Measurements from ENCODE around the gene MBL2.
A peak's percentile ranks its signal among the peaks of the same experiment; 100 is the strongest.

The MBL2 gene

DNA sequence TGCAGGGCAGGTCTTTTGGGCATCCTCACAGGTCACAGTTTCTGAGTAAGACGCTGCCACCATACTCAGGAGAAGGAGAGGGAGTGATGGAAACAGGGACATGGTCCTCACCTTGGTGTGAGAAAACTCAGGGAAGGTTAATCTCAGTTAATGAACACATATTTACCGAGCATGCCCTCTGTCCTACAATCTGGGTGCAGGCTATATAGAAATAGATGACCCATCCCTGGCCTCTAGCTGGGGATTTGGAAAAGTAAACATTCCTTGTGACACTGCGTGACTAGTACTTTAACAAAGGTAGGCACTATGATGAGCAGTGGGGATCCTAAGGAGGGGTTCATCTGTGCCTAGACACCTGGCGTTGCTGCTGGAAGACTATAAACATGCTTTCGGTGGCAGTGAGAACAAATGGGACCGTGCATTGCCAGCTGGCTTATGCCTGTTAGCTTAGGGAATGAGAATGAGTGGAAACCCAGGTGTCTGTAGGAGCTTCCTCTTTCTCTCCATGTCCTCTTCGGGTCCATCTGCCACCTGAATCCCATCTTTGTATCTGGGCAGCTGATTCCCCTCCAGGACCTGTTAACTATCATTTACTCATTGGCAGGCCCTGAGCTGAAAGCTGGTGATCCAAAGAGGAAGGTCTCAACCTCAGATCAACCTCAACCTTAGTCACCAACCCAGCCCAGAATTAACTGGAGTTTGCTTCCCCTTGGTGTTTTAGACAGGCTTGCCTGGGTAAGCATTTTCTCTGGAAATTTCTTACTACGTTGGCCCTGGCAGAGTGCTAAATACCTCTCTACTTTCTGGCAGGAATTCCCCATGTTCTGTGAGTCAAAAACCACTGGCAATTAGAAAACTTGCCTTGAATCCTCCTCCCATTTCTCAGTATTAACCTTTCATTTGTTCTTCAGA lies 794 bp downstream of the MBL2 start:
- no peak for DNase-seq

DNA sequence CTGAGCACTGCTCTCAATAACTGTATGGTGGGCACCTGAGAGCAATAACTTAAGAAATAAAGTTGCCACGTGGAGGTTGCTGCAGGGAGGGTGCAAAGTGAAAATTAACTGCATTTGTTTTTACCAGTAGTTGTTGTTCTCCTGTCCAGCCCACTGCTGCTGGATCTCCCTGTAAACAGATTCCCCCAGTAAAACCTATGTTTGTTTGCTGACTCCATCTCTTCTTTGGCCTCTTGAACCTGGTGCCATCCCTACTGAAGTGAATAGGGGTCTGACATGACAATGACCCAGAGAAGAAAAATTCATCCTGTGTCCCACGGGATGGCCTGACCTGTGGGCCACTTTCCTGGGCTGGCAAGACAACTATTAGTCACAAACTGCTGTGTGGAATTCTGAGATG lies 1.7 kb downstream of the MBL2 start:
- no peak for DNase-seq

DNA sequence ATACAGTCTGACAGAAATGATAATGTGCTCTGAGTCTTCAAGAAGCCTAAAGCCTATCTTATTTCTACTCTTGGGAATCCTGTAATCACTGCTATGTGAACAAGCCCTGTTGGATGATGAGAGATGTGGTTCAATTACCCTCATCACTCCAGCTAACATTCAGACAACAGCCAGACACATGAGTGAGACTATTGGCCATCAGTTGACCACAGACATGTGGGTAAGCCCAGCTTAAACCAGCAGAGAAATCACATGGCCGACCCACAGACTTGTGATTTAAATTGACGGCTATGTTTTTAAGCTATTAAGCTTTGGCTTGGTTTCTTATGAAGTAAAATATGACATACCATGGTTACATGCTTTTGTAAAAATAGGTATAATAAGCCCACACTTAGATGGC lies 2.6 kb downstream of the MBL2 start:
- DNase-seq = no peak

DNA sequence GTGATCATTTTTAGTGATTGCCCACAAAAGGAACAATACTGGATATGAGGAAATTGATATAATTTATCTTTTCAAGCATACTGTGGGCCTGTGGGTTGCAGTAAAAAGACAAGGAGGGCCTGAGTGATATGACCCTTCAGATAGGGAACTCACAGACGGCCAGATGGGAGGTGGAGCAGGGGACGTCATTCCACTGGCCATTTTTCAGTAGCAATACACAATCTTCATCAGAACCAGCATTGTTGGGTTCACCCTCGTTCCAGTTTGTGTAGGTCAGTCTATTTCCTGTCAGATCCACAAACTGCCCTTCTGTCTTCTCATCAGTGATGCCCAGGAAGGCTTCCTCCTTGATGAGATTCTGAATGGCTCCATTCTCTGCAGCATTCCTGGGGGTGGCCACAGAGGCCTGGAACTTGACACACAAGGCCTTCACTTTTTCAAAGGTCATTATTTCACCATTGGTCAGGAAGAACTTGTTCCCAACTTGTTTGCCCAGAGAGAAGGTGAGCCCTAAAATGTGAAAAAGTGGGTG lies 4.5 kb downstream of the MBL2 start:
- DNase-seq = no peak

DNA sequence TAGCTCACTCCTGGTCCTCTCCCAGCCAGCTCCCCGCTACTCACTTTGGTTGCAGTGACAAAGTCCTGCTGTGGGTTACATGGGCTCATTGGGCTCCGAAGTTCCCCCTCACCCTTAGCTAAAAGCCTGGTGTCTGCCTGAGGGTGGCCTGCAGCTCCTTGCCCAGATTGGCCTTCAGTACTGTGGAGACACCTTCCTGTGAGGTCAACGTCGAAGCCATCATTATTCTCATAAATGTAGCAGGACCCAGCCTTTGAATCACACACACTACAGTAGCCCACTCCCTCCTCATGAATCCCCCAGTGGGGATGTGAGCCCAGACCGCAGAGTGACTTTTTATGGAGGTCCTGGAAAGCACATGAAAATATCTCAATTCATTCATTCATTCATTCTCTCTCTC lies 10.5 kb downstream of the MBL2 start:
- no peak for DNase-seq

DNA sequence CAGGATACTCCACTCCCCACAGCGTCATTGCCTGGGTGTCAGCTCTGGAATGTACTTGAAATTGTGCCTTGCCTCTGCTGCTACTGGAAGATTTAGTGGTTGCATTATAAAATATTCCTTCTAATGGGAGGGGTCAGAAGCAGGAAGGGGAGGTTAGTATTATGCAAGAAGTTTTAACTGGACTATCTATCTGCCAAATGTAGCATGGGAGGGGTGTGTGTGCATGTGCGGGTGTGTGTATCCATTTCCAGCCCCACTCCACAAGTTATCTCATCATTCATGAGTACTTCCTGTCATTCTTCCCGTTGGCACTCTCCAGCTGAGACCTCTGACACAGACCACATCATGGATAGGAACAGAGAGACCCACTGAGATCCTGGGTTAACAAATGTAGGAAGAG lies 13.4 kb downstream of the MBL2 start:
- no peak for DNase-seq

DNA sequence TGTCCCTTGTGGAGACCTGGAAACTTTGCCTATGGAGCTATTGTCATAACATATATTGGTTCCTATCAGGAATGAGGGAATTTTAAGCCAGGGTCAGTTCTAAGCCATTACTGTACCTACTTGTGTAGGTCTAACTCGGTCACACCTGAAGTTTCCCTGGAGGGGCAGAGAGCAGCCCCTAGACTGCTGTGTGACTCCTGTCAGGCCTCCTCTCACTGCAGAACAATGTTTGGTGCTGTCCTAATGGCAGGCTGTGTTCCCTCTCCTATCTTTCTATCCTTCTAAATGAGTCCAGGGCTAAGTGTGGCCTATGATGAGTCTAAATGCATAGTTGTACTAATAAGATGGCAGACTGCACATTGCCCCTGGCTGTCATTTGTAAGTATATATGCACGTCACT lies 14.2 kb downstream of the MBL2 start:
- DNase-seq = no peak

DNA sequence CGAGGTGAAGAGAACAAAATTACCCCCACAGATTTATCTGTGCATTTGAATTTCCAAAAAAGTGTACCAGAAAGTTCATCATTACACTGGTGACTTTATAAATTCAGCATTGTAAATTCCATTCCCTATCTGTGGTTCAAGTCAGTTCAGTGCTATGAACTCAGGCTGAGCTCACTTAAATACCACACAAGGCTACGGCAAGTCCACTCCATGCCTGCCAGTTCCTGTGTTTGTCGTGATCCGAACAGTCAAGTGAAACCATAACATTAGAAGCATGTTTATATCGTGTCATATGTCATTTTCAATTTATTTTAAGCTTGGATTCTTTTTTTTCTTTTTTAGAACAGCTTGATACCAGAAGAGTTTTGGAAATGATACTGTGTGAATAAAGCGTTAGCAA lies 14.8 kb downstream of the MBL2 start:
- no peak for DNase-seq

DNA sequence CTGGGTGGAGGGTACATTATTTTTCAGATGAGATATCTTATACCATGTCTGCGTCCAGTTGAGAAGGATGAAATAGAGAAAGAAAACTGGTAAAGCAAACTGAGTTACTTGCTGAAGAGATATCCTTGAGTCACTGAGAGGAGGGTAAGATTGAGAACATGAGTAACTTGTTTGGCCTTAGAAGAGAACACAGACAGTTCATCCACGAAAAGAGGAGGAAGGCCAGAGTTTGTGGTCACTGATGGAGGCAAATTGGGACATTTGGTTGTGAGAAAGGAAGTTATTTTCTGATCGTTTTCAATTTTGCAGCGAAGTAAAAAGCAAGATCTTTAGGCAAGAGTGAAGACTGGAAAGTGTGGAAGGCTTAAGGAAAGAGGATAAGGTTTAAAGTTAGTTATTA lies 15.6 kb downstream of the MBL2 start:
- no peak for DNase-seq

DNA sequence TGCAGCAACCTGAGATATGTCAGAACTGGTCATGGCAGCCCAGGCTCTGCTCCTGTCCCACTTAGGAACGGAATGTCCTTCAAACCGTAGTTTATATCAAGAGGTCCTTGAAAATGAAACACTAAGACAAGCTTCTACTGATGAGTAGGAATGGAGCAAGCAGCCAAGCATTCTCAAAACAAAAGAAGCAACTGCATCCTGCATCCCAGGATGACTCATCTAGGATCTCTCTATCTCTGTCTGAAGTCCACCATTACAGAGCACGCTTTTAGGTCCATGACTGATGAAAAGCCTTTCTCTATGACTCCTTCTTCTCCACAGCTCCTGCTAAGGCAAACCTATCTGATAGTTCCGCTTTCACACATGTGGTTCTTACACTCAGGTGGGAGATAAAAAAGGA lies 16.3 kb downstream of the MBL2 start:
- DNase-seq = no peak

DNA sequence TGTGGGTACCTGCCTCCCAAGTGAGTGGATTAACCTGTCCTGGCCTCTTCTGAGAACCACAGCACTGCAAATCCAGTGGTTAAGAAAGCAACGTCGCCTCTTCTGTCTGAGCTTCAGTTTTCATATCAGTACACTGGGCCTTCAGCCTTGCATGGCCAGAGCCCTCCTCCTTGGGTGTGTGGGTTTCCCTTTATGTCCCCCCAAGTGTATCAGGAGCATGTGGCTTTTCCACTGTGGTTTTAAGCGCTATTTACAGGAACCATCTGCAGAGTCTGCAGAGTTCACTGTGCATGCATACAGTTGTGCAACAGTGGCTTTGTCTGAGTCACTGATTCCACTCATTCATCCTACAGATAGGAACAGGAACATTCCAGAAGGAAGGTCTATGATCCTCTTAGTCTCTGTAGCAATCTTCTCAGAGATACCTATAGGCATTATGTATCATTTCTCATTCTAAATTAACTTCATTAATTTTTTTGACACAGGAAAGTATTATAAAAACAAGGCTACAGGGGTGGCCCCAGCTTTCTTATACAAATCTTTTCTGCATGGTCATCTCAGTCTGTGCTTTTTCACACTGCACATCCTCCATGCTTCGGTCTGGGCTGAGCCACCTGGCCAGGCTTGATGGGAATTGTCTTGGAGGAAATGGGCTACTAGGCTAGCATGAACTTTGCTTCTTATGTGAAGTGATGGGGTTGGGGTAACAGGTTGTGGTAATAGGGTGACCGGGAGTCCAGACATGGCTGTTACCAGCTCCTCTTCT lies 17.1 kb downstream of the MBL2 start:
- no peak for DNase-seq

DNA sequence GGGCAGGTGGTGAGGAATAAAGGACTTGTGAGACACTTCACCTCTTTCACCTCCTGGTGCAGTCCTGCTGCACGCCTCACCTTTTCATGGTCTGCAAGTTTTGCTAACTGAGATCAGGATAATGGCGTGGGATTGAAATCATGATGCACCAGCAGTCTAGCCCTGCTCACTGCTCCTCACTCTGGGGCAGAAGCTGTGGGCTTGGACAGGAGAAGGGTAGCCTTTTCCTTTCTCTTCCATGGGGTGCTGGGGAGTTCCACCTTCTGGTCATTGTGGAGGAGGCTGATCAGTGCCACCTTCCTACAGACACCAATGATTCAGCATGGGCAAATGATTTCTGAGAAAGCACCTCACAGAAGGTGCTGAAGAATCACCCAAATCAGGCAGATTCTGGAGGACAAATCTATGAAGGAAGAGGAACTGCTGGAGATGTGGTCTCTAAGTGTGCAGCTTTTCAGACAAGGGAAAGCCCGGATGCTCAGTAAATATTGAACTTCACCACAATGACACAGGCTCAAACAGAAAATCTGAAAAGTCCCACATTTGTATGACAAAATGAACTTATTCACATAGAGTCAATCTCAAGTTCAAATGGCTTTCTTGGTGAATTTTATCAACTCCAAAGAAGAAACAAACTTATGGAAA lies 19.7 kb downstream of the MBL2 start:
- DNase-seq = no peak

DNA sequence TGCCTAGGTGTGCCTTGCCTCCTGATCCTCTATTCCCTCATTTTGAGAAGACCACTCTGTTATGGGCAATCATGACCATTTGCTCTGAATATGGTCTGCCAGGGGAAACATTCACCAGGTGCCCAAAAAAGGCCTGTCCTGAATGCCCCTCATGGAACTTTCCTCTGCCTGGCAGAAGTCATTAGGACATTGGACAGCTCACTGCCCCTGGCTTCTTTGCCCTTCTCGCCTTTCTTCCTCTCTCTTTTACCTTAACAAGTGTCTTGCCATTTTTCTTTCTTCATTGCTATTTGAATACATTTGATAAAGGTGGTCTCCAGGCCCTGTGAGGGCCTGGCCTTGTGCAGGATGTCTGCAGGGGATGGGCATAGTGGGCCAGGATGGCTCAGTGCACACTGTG lies 20.3 kb downstream of the MBL2 start:
- no peak for DNase-seq

DNA sequence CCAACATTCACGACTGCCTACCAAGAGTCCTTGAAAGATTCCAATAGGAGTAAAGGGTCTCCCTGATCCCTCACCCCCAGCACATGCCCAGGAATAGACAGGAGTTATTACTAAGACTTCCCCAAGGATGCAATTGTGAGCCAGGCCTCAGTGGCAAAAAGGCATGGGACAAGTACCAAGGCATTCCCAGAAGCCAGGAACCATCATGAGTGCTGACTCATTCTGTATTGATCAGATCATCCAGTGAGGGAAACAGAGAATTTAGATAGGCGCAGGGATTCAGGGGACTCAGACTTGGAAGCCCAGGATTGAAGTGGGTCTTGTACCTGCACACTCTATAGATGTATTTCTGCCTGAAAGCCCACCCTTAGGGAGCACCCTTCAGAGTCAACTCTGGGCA lies 21.2 kb downstream of the MBL2 start:
- no peak for DNase-seq

DNA sequence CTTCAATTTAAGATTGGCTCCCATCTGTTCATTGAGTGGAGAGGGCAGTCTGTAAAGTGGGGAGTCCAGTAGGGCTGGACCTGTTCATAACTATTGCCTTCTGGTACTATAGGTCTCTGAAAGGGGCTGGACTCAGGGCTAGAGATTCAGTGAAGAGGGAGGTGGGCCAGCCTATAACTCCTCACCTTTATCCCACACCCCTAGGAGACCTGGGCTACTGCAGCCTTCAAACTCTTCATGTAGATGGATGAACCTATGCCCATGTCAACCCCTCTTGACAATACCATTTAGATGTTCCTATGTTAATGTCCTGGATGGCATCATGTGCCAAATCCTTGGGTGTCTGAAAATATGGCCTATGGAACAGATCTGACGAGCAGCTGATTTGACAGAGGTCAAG lies 22.0 kb downstream of the MBL2 start:
- no peak for DNase-seq

DNA sequence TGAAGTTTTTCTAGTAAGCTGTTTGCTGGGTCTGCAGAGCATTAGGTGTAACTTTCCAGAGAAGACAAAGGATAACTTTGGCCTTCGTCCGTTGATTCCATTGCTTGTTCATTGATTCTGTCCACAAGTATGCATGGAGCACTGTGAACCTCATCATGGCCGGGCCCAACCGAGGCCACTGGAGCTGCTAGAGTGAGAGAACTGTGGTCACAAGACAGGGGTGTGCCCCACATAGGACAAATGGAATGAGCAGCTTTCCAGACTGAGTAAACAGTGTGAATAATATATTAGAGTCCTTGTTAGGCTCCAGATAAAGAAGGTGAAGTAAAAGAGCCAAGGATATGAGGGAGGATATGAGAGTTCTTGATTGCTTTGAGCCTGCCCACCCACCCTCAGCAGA lies 24.9 kb downstream of the MBL2 start:
- DNase-seq = no peak

DNA sequence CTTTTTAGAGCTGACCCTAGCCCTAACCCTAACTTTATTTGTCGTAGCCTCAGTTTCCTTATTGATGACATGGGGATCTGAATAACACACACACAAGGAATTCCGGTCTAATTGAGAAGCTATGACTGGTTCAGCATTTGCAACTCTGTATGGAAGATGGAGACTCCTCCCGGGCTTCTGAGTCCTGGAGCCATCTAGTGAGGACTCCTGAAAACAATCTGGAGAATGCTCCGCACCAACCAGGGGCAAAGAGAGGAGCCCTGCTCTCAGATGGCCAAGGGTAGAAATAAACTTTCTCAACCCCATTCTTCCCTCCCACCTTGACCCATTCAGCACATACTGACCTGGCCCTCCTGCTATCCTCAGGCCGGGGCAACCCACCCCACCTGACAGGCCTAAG lies 26.4 kb downstream of the MBL2 start:
- DNase-seq = no peak

DNA sequence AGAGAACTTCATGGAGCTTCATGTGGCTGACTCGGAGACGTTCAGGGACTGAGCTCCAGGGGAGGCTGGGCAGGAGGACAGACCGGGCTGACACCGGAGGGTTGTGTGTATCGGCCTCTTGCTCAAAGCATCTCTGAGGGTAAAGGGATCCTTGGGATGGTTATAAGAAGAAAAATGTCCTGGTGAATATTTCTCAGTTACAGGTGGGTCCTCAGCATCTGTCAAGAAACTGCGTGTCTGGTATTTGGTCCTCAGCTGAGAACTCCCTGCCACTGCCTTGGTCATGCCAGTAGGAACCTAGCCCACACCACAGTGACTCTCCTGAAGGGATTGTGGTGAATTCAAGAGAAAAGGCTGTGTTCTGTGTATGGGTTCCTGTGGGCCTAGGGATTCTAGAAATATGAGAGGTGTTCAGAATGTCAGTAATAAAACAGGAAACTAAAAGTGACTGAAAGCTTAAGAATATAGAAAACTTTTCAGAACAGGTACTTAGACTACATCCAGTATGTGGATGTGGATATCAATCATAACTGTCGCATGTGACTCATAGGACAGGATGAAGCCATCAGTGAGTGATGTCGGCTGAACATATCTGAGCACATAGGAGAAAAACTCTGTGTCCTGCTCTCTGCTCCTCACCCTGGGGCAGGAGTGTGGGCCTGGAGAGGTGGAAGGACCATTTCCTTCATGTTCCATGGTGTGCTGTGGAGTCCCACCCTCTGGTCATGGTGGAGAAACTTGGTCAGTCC lies 28.4 kb downstream of the MBL2 start:
- no peak for DNase-seq

DNA sequence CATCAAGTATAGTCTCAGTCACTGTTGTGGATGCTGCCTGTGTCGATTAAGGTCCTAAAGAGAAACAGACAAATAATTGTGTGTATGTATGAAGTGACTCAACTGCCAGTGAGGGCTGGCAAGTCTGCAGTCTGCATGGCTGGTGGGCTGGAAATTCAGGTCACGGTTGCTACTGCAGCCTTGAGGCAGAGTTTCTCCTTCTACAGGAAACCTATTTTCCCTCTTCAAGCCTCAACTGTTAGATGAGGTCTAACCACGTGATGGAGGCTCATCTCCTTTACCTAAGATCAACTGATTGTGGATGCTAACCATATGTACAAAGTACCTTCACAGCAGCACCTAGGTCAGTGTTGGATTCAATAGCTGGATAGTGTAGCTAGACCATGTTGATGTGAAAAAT lies 29.9 kb downstream of the MBL2 start:
- DNase-seq = no peak

DNA sequence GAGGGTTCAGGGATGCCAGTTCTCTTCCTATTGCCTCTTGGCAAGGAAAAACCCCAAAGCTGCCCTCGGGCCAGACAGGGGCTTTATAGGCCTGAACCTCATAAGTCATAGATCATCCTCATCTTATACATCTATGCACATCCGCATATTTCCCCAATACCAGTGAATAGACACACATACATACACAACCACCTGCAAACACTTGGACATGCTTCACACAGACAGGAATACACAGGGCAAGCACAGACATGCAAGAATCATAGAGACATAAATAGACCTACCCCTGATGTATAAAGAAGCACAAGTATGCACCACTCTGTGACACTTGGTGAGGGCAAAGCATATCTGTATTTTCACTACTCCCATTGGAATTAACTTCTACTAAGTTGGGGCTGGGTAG lies 30.7 kb downstream of the MBL2 start:
- DNase-seq = peak; percentile 31

DNA sequence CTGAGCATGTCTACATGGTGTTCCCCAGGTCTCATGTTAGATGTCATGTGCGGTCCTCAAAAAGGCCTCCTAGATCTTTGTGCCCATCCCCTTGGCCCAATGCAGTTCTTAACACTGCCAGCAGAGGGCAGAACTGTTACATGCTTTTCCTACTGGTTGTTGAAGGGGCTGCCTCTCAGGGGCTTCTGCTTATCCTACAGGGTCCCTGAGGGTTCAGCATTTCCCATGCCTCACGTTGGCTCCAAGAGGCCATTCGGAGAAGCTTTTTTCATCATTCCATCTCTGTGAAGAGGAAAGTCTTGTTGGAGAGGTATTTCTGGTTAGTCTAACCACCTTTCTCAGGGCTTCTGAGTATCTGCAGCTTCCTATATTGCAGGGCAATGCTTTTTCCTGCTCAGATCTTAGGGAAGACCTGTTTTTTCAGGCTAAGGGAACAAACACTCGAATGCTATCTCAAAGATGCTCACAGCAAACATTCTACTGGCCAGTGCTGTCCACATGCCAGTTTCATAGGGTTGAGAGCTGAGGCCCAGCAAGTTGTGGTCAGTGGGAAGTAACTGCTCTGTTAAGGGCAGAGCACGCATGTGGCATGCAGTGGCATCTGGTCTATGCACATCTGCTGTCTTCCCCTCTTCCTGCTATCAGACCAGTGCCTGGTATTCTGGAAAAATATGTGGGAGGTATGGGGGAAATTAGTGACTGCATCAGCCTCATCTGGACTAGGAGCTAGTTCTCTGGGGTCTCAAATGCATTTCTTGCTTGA lies 31.5 kb downstream of the MBL2 start:
- DNase-seq = no peak

DNA sequence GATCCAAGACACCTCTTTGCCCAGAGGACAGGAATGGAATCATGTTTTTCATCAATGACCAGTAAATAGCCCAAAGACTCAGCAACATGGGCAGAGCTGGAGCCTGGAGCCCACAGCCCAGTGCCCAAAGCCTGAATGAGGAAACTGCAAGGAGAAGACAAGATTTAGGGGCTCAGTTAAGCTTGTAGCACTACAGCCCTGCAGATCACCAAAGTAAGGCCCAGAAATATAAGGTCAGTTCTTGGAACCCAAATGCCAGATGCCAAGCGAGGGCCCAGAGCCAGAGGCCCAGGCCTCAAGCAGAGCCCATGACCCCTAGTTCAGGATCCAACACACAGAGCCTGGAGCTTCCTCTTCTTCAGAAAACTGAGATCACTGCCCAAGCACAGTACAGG lies 32.4 kb downstream of the MBL2 start:
- DNase-seq = no peak
